Measurements from ENCODE around the gene SLC22A1. TPM values are rescaled to one million over a fixed set of nuclear protein-coding genes. Genes with fewer than 3 reads are reported as not detected.

Gene SLC22A1
- total and polyA plus RNA-seq, 2 of the 8 experiments (the other 6 are each of a cell fraction or from before 2014, with no cell fraction given): 0.12 to 0.45 TPM

- Histone ChIP-seq H3K4me3 (ENCODE audit: extremely low read depth in 1 of 4, insufficient read depth in 2 of 4, low read depth in 3 of 4, low read length in 4 of 4) (no peak overlapping the region), H3K9ac (replicated peaks in 1 of 4; ENCODE audit: extremely low read depth in 1 of 4, low read depth in 3 of 4, low read length in 3 of 4) (no peak overlapping the region), H3K56ac (replicated peaks; ENCODE audit: insufficient read length, low read depth, low read length) (no peak overlapping the region), H2AFZ (ENCODE audit: low read length) (no peak overlapping the region), H3K27ac (ENCODE audit: low read depth, low read length) (no peak overlapping the region), H3K18ac (ENCODE audit: extremely low read depth, low read length) (no peak overlapping the region), H4K91ac (replicated peaks; ENCODE audit: insufficient read length, low read length) (no peak overlapping the region), H3K9me3 (ENCODE audit: insufficient read depth in 2 of 2, low read depth in 1 of 2, low read length in 1 of 2) (no peaks in the 10 kb centered on the region), H3K23me2 (ENCODE audit: low read depth, low read length) (no peaks in the 10 kb centered on the region), H3K79me1 (ENCODE audit: low read depth, low read length) (no peaks in the 10 kb centered on the region; the same call in 1 of the 2 replicates), H2BK120ac (replicated peaks; ENCODE audit: low read depth, low read length) (no peak overlapping the region), H3K79me2 (ENCODE audit: control insufficient read depth in 1 of 2, insufficient read depth in 2 of 2, low read length in 2 of 2) (no peaks in the 10 kb centered on the region), H3K36me3 (ENCODE audit: control insufficient read depth in 2 of 4, insufficient read depth in 4 of 4, low read length in 3 of 4) (peaks cover 8 to 24% (median 21%) of the 10 kb centered on the region in 4 experiments), H2BK5ac (ENCODE audit: low read depth, low read length) (no peak overlapping the region), H2BK15ac (ENCODE audit: low read length) (no peak overlapping the region), H3K4me1 (replicated peaks in 1 of 4; ENCODE audit: control insufficient read depth in 3 of 4, insufficient read depth in 4 of 4, low read length in 3 of 4) (no peaks in the 10 kb centered on the region; a peak in 1 of 7 replicates), H4K8ac (ENCODE audit: extremely low read depth, insufficient read depth, low read length) (no peak overlapping the region), H3K14ac (ENCODE audit: insufficient read length) (no peak overlapping the region), H2BK12ac (ENCODE audit: low read depth, low read length) (no peak overlapping the region), H2BK20ac (ENCODE audit: low read length) (no peak overlapping the region), H3K27me3 (replicated peaks in 1 of 4; ENCODE audit: control insufficient read depth in 3 of 4, extremely low read depth in 1 of 4, insufficient read depth in 3 of 4, low read length in 3 of 4) (no peaks in the 10 kb centered on the region), H3K23ac (ENCODE audit: insufficient read length) (no peak overlapping the region), H2AK5ac (ENCODE audit: low read depth, low read length) (no peak overlapping the region), H3K4ac (replicated peaks; ENCODE audit: insufficient read length, low read depth, low read length) (no peak overlapping the region), H3K4me2 (ENCODE audit: insufficient read depth in 1 of 2, low read depth in 2 of 2, low read length in 2 of 2) (no peak overlapping the region), H4K20me1 (replicated peaks in 1 of 2; ENCODE audit: control insufficient read depth in 1 of 2, insufficient read depth in 2 of 2, low read length in 2 of 2) (peaks cover 0 to 8% of the 10 kb centered on the region in 2 experiments), H4K5ac (ENCODE audit: insufficient read length, low read depth, low read length) (no peak overlapping the region)
- ChIA-PET POLR2A (ENCODE audit: partially characterized antibody) (no interaction called here), CTCF (ENCODE audit: partially characterized antibody) (interaction anchor here (0.7 to 2.0 kb wide), 5 partner anchors 10 to 1715 kb away, joined by 3 to 5 read pairs (median 4); no protein-coding TSS in a partner anchor)
- WGBS, 2 experiments (ENCODE audit: extremely low coverage in 1 of 2, insufficient coverage in 1 of 2, insufficient read length in 1 of 2, insufficient replicate concordance in 2 of 2, low coverage in 1 of 2, low lambda C conversion rate in 2 of 2, missing lambda C conversion rate in 1 of 2): 85% methylated on average over 7 of the region's 7 CpGs; no CpG with 5 or more reads in 1 of the 2 experiments
- FAIRE-seq: no peak
- no peak for DNase-seq (ENCODE audit: low read depth in 1 of 2, low spot score in 2 of 2)
- TF ChIP-seq RAD21 (IDR thresholded peaks at IDR 0.05 in 1 of 2, conservative IDR thresholded peaks at IDR 0.05 in 1 of 2; ENCODE audit: low read depth in 2 of 2, low read length in 2 of 2): no peak
- TF ChIP-seq MAFK (IDR thresholded peaks at IDR 0.05; ENCODE audit: low read depth, low read length): no peak
- TF ChIP-seq GTF2F1 (IDR thresholded peaks at IDR 0.05; ENCODE audit: borderline replicate concordance, low read depth, low read length): no peak
- TF ChIP-seq MAX (IDR thresholded peaks at IDR 0.05): no peak
- no peak for TF ChIP-seq SP2 (IDR thresholded peaks at IDR 0.05; ENCODE audit: low read length)
- no peak for TF ChIP-seq ASH2L (IDR thresholded peaks at IDR 0.05; ENCODE audit: low read length)
- TF ChIP-seq CREB1 (IDR thresholded peaks at IDR 0.05): no peak
- no peak for TF ChIP-seq SP4 (IDR thresholded peaks at IDR 0.05; ENCODE audit: low read length)
- TF ChIP-seq CEBPB (IDR thresholded peaks at IDR 0.05; ENCODE audit: low read depth, low read length): no peak
- TF ChIP-seq HDAC2 (IDR thresholded peaks at IDR 0.05; ENCODE audit: borderline replicate concordance in 1 of 2, low read depth in 2 of 2, low read length in 2 of 2): no peak
- TF ChIP-seq, protein P1, sequence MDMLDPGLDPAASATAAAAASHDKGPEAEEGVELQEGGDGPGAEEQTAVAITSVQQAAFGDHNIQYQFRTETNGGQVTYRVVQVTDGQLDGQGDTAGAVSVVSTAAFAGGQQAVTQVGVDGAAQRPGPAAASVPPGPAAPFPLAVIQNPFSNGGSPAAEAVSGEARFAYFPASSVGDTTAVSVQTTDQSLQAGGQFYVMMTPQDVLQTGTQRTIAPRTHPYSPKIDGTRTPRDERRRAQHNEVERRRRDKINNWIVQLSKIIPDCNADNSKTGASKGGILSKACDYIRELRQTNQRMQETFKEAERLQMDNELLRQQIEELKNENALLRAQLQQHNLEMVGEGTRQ (IDR thresholded peaks at IDR 0.05; ENCODE audit: low read length): no peak
Observed at GRCh38 chr6:160103825-160104100, 17.9 kb upstream of the SLC22A1 start.
